B cell (primary cell): Measurements from ENCODE around the gene BEAN1. TPM values are rescaled to one million over a fixed set of nuclear protein-coding genes. Genes with fewer than 3 reads are reported as not detected.

ENCODE experiments used
- ATAC-seq: fragments of 200-7000 bp; cut with Tn5 transposase; one replicate; pipeline ENCODE4 v1.10.0; 2021; ENCODE audit warnings: low read depth, mild to moderate bottlenecking, moderate number of reproducible peaks, moderate library complexity
- CTCF ChIA-PET: fragments of 350-600 bp; sonication (Branson Sonifier 250); formaldehyde crosslinking; loops from one replicate; lab custom pipeline; 2021; ENCODE audit warnings: antibody characterized with exemption, inconsistent platforms; lab: Charles Lee
- POLR2A ChIA-PET: fragments of 350-600 bp; sonication (Branson Sonifier 250); formaldehyde crosslinking; loops from one replicate; lab custom pipeline; 2021; ENCODE audit warnings: antibody characterized with exemption; lab: Charles Lee
- DNase-seq: peaks from one replicate; pipeline ENCODE4 v3.0.0; 2013
- H2AFZ ChIP-seq: 2 replicates; pipeline ENCODE4 v1.6.1; 2012; ENCODE audit warnings: mild to moderate bottlenecking, low read depth, low read length; ENCODE audit not compliant: insufficient read depth, poor library complexity, severe bottlenecking
- H3K27ac ChIP-seq, 2 donors: 1 replicate in 1 of 2; 2 replicates in 1 of 2; pipeline ENCODE4 v1.5.1; 2012 to 2013; ENCODE audit warnings: low read length in 2 of 2, mild to moderate bottlenecking in 2 of 2, moderate library complexity in 1 of 2
- H3K27me3 ChIP-seq, 4 experiments: fragments of 200-600 bp in 1 of 4; sonication (generic) in 1 of 4; replicated peaks in 1 of 4; 1 replicate in 2 of 4; 2 replicates in 2 of 4; pipeline versions ENCODE4 v1.6.1 to v1.7.0; 2013 to 2016; ENCODE audit warnings: low read length in 3 of 4, mild to moderate bottlenecking in 2 of 4, mixed read lengths in 1 of 4, moderate library complexity in 1 of 4; ENCODE audit not compliant: insufficient read depth in 4 of 4, control insufficient read depth in 3 of 4; ENCODE audit errors: control extremely low read depth in 1 of 4
- H3K36me3 ChIP-seq, 2 experiments: replicated peaks in 1 of 2; 1 replicate in 1 of 2; 2 replicates in 1 of 2; pipeline versions ENCODE4 v1.6.1 to v1.7.1; 2013; ENCODE audit warnings: low read length in 1 of 2; ENCODE audit not compliant: insufficient read depth in 2 of 2, control insufficient read depth in 1 of 2; ENCODE audit errors: control extremely low read depth in 1 of 2, extremely low read depth in 1 of 2
- H3K4me1 ChIP-seq, 2 donors: fragments of 200-600 bp in 1 of 2; sonication (generic) in 1 of 2; 1 replicate in 1 of 2; 2 replicates in 1 of 2; pipeline versions ENCODE4 v1.5.1 to v1.6.1; 2013 to 2017; ENCODE audit warnings: low read length in 2 of 2; ENCODE audit not compliant: control insufficient read depth in 2 of 2, insufficient read depth in 2 of 2
- H3K4me2 ChIP-seq: replicated peaks from 2 replicates; pipeline ENCODE3; 2012; ENCODE audit warnings: mild to moderate bottlenecking, low read depth, low read length; ENCODE audit not compliant: poor library complexity, severe bottlenecking
- H3K4me3 ChIP-seq, 5 experiments: fragments of 200-600 bp in 1 of 5; sonication (generic) in 1 of 5; 1 replicate in 3 of 5; 2 replicates in 2 of 5; pipeline versions ENCODE4 v1.5.1 to v1.7.0; 2011 to 2016; ENCODE audit warnings: low read length in 4 of 5, mild to moderate bottlenecking in 4 of 5, low read depth in 2 of 5, control low read depth in 1 of 5, moderate library complexity in 1 of 5; ENCODE audit not compliant: insufficient read depth in 1 of 5; ENCODE audit errors: control extremely low read depth in 1 of 5, extremely low read depth in 1 of 5
- H3K79me2 ChIP-seq: fragments of 200-600 bp; sonication (generic); one replicate; pipeline ENCODE4 v1.6.0; 2016; ENCODE audit warnings: low read length; ENCODE audit not compliant: control insufficient read depth, insufficient read depth
- H3K9ac ChIP-seq: fragments of 200-600 bp; sonication (generic); 2 replicates; pipeline ENCODE4 v1.6.1; 2017; ENCODE audit warnings: mild to moderate bottlenecking, low read length, moderate library complexity
- H3K9me3 ChIP-seq, 3 donors: one replicate each; pipeline versions ENCODE4 v1.6.1 to v1.7.1; 2013; ENCODE audit warnings: low read length in 2 of 3; ENCODE audit not compliant: control insufficient read depth in 2 of 3, insufficient read depth in 1 of 3; ENCODE audit errors: control extremely low read depth in 1 of 3
- H4K20me1 ChIP-seq: 2 replicates; pipeline ENCODE4 v1.6.0; 2012; ENCODE audit warnings: mild to moderate bottlenecking, low read length; ENCODE audit not compliant: insufficient read depth, control insufficient read depth, poor library complexity, severe bottlenecking
- H3K27ac Mint-ChIP-seq: one replicate; pipeline ENCODE4 v1.8.0; 2021; ENCODE audit warnings: mixed read lengths
- H3K27me3 Mint-ChIP-seq: one replicate; pipeline ENCODE4 v1.8.0; 2021; ENCODE audit warnings: mixed read lengths
- H3K4me1 Mint-ChIP-seq: one replicate; pipeline ENCODE4 v1.8.0; 2021; ENCODE audit warnings: mixed read lengths
- H3K4me3 Mint-ChIP-seq: one replicate; pipeline ENCODE4 v1.8.0; 2021; ENCODE audit warnings: mixed read lengths
- H3K9me3 Mint-ChIP-seq: one replicate; pipeline ENCODE4 v1.8.0; 2022; ENCODE audit warnings: mixed read lengths; ENCODE audit not compliant: insufficient read depth
- CTCF ChIP-seq: fragments of 200-600 bp; IDR thresholded peaks from one replicate; pipeline ENCODE4 v1.8.0; 2022; ENCODE audit warnings: antibody characterized with exemption, mild to moderate bottlenecking
- EZH2 ChIP-seq: IDR thresholded peaks from 2 replicates; pipeline ENCODE4 v1.6.1; 2012; ENCODE audit warnings: borderline replicate concordance, low read depth, mild to moderate bottlenecking, moderate library complexity, low read length; ENCODE audit not compliant: insufficient read depth, poor library complexity, severe bottlenecking
- WGBS: methylation state at CpG from one replicate; pipeline ENCODE4 v1.1.5; 2013; ENCODE audit warnings: missing lambda C conversion rate; ENCODE audit not compliant: insufficient coverage; 5-methylcytosine and 5-hydroxymethylcytosine counted together
- intact Hi-C: fragments of 100-400 bp; cut with micrococcal nuclease; formaldehyde crosslinking; loops from one replicate; pipeline ENCODE4 v1.10.0; 2022
- polyA plus RNA-seq: library from polyadenylated mRNA; depleted of rRNA; stranded (reverse); fragments of >200 nt; gene quantifications from 2 replicates; pipeline ENCODE4 v1.2.3, GENCODE V29; 2012
- total RNA-seq, 2 donors: library from RNA; stranded (reverse); fragments of 120-200 nt in 1 of 2; gene quantifications; 1 replicate in 1 of 2; 2 replicates in 1 of 2; pipeline versions ENCODE4 v1.2.3 to v1.2.4, GENCODE V29; 2013 to 2022

Gene BEAN1
- total and polyA plus RNA-seq, 2 donors (not counting 1 experiment from before 2014, with no cell fraction given), result not detected

GRCh38 chr16:66469947-66470546, 43.0 kb downstream of the BEAN1 start:
- Mint-ChIP-seq H3K4me1 (peaks cover 11% of the 10 kb centered on the region), H3K27me3 (peaks cover 50% of the 10 kb centered on the region), H3K9me3 (no peaks in the 10 kb centered on the region), H3K27ac (no peak overlapping the region), H3K4me3 (no peak overlapping the region)
- Histone ChIP-seq H3K9me3 (peaks cover 0 to 5% (median 1%) of the 10 kb centered on the region in 3 donors), H3K9ac (no peak overlapping the region), H3K4me2 (no peak overlapping the region), H3K27ac (no peak overlapping the region), H3K79me2 (no peaks in the 10 kb centered on the region), H2AFZ (no peak overlapping the region), H4K20me1 (no peaks in the 10 kb centered on the region), H3K4me3 (no peak overlapping the region), H3K27me3 (peaks cover 0 to 26% (median 6%) of the 10 kb centered on the region in 4 experiments), H3K36me3 (no peaks in the 10 kb centered on the region), H3K4me1 (peaks cover 8% of the 10 kb centered on the region in 2 donors)
- 84% methylated on average over 6 of the region's 6 CpGs for WGBS
- TF ChIP-seq EZH2 (no peak), CTCF (no peak)
- intact Hi-C loops, result no loop called here
- ATAC-seq (no peak), DNase-seq (no peak)
- POLR2A ChIA-PET, result interaction anchor here (0.5 kb wide), 1 partner anchor 771 kb away, joined by 4 read pairs; no protein-coding TSS in a partner anchor
- CTCF ChIA-PET, result interaction anchor here (1.7 kb wide), 1 partner anchor 119 kb away, joined by 6 read pairs; no protein-coding TSS in a partner anchor

GRCh38 chr16:66470556-66470955, 43.5 kb downstream of the BEAN1 start:
- no peaks in the 10 kb centered on the region for H3K79me2 ChIP-seq
- CTCF ChIA-PET, result no interaction called here
- no peak overlapping the region for H3K27ac Mint-ChIP-seq
- H3K4me3 Mint-ChIP-seq, result no peak overlapping the region
- H4K20me1 ChIP-seq, result no peaks in the 10 kb centered on the region
- POLR2A ChIA-PET, result no interaction called here
- peaks cover 14% of the 10 kb centered on the region for H3K4me1 Mint-ChIP-seq
- no peak overlapping the region for H3K4me3 ChIP-seq
- peaks cover 9 to 12% of the 10 kb centered on the region in 2 donors for H3K4me1 ChIP-seq
- no peak for ATAC-seq
- intact Hi-C loops, result no loop called here
- H3K9me3 ChIP-seq, result peaks cover 0 to 5% (median 1%) of the 10 kb centered on the region in 3 donors
- no peak for DNase-seq
- H3K9ac ChIP-seq, result no peak overlapping the region
- no peaks in the 10 kb centered on the region for H3K9me3 Mint-ChIP-seq
- 83% methylated on average over 2 of the region's 2 CpGs for WGBS
- H3K36me3 ChIP-seq, result no peaks in the 10 kb centered on the region
- peaks cover 0 to 26% (median 6%) of the 10 kb centered on the region in 4 experiments for H3K27me3 ChIP-seq
- no peak overlapping the region for H3K4me2 ChIP-seq
- H3K27me3 Mint-ChIP-seq, result peaks cover 47% of the 10 kb centered on the region
- no peak for TF ChIP-seq EZH2
- TF ChIP-seq CTCF, result no peak
- no peak overlapping the region for H2AFZ ChIP-seq
- no peak overlapping the region for H3K27ac ChIP-seq
